Thyroid gland (tissue), 4 donors: ENCODE data around the gene SH3BP4.

ENCODE experiments used
- CTCF ChIP-seq, 6 experiments: fragments of 200-600 bp in 3 of 6; fragments of 450-650 bp in 3 of 6; sonication (generic) in 3 of 6; IDR thresholded peaks; one replicate each; pipeline ENCODE4 v1.5.1; 2016 to 2019; ENCODE audit warnings: antibody characterized with exemption in 6 of 6, mild to moderate bottlenecking in 2 of 6, inconsistent platforms in 1 of 6, moderate library complexity in 1 of 6
- POLR2A ChIP-seq, 2 donors: fragments of 450-650 bp; IDR thresholded peaks; one replicate each; pipeline ENCODE4 v1.6.1; 2017; ENCODE audit warnings: antibody characterized with exemption in 2 of 2, mild to moderate bottlenecking in 2 of 2, moderate library complexity in 1 of 2

GRCh38 chr2:235085476-235085875 is 133.7 kb downstream of the SH3BP4 start:
- TF ChIP-seq CTCF (IDR thresholded peaks at IDR 0.05) (no peak), POLR2A (IDR thresholded peaks at IDR 0.05) (no peak)
